K562 (cell line): ENCODE measurements around the gene PLA2G4A. TPM values are rescaled to one million over a fixed set of nuclear protein-coding genes. Genes with fewer than 3 reads are reported as not detected.
A peak's percentile ranks its signal among the peaks of the same experiment; 100 is the strongest.

Experiments
- ATAC-seq: fragments of 200-7000 bp; cut with Tn5 transposase; 3 replicates; pipeline ENCODE4 v1.9.1; 2020; ENCODE audit warnings: moderate library complexity
- BruUV-seq: library from RNA; stranded (reverse); fragments of 400-500 nt; replicated peaks from 2 replicates; lab custom pipeline; 2021; lab: Mats Ljungman, UMichigan
- CTCF ChIA-PET: fragments of 300-600 bp; formaldehyde crosslinking; extraction: SDS; loops from one replicate; lab custom pipeline; 2021; ENCODE audit warnings: low intra/inter-chr PET ratio; lab: Yijun Ruan, JAX
- POLR2A ChIA-PET: fragments of 300-600, 350-650 bp; sonication (Branson Sonifier 250); formaldehyde crosslinking; extraction: SDS; loops from one replicate; lab custom pipeline; 2021; ENCODE audit warnings: antibody characterized with exemption, inconsistent platforms; lab: Yijun Ruan, JAX
- DNase-seq, 4 experiments: peaks; one replicate each; pipeline versions ENCODE4 v3.0.0 to v3.0.0-alpha.2; 2011 to 2018; ENCODE audit warnings: low spot score in 3 of 4, mixed read lengths in 3 of 4; ENCODE audit errors: extremely low read depth in 1 of 4
- FAIRE-seq: peaks from 2 replicates; lab custom pipeline; 2011; peaks lifted over from hg19 to GRCh38; lab: Jason Lieb, UNC
- H2AFZ ChIP-seq: 2 replicates; pipeline ENCODE4 v1.6.0; 2011; ENCODE audit warnings: low read depth, low read length, control low read depth, inconsistent platforms
- H3K27ac ChIP-seq: fragments of 200-600 bp; 3 replicates; pipeline ENCODE4 v1.8.0; 2011; ENCODE audit warnings: low read depth, mild to moderate bottlenecking, control low read depth, inconsistent platforms, low read length, moderate library complexity, mixed read lengths; ENCODE audit errors: extremely low read depth
- H3K27me3 ChIP-seq, 2 experiments: fragments of 300-600 bp in 1 of 2; 2 replicates in 1 of 2; 3 replicates in 1 of 2; pipeline versions ENCODE4 v1.6.0 to v1.8.0; 2011; ENCODE audit warnings: inconsistent platforms in 2 of 2, low read length in 2 of 2, mild to moderate bottlenecking in 1 of 2, mixed read lengths in 1 of 2, moderate library complexity in 1 of 2; ENCODE audit not compliant: control insufficient read depth in 2 of 2, insufficient read depth in 2 of 2
- H3K36me3 ChIP-seq: fragments of 300-600 bp; 3 replicates; pipeline ENCODE4 v1.8.0; 2011; ENCODE audit warnings: mild to moderate bottlenecking, low read length, inconsistent platforms; ENCODE audit not compliant: control insufficient read depth, insufficient read depth
- H3K4me1 ChIP-seq, 2 experiments: fragments of 200-600 bp in 1 of 2; replicated peaks in 1 of 2; 2 replicates in 1 of 2; 3 replicates in 1 of 2; pipeline versions ENCODE4 v1.5.1 to v1.8.0; 2011; ENCODE audit warnings: inconsistent platforms in 2 of 2, low read length in 2 of 2, mild to moderate bottlenecking in 1 of 2, mixed read lengths in 1 of 2, moderate library complexity in 1 of 2; ENCODE audit not compliant: control insufficient read depth in 2 of 2, insufficient read depth in 2 of 2
- H3K4me2 ChIP-seq: 2 replicates; pipeline ENCODE4 v1.6.1; 2011; ENCODE audit warnings: low read length, control low read depth, inconsistent platforms, mixed read lengths; ENCODE audit not compliant: insufficient read depth
- H3K4me3 ChIP-seq: fragments of 200-600 bp; sonication (generic), shearing (Covaris generic); 2 replicates; pipeline ENCODE4 v1.5.1; 2016; ENCODE audit warnings: control low read depth, inconsistent platforms
- H3K79me2 ChIP-seq: fragments of 200-600 bp; 3 replicates; pipeline ENCODE4 v1.8.0; 2011; ENCODE audit warnings: low read length, inconsistent platforms; ENCODE audit not compliant: control insufficient read depth, insufficient read depth
- H3K9ac ChIP-seq, 2 experiments: 2 replicates each; pipeline versions ENCODE4 v1.6.0 to v1.6.1; 2011; ENCODE audit warnings: low read depth in 2 of 2, low read length in 2 of 2, control low read depth in 1 of 2, inconsistent platforms in 1 of 2, mild to moderate bottlenecking in 1 of 2, mixed read lengths in 1 of 2; ENCODE audit not compliant: insufficient read depth in 1 of 2
- H3K9me1 ChIP-seq: one replicate; pipeline ENCODE4 v1.6.0; 2011; ENCODE audit warnings: inconsistent platforms, mild to moderate bottlenecking, low read length, moderate library complexity; ENCODE audit not compliant: control insufficient read depth, insufficient read depth
- H3K9me3 ChIP-seq: replicated peaks from 2 replicates; pipeline ENCODE4 v1.5.1; 2011; ENCODE audit warnings: low read depth, low read length, inconsistent platforms; ENCODE audit not compliant: control insufficient read depth, insufficient read depth
- H4K20me1 ChIP-seq: replicated peaks from 2 replicates; pipeline ENCODE4 v1.6.1; 2011; ENCODE audit warnings: low read length, inconsistent platforms, mixed read lengths; ENCODE audit not compliant: control insufficient read depth, insufficient read depth
- CLOCK ChIP-seq: fragments of 250-450 bp; sonication (Bioruptor Pico); IDR thresholded peaks from 2 replicates; pipeline ENCODE4 v1.4.0; 2020; ENCODE audit warnings: mild to moderate bottlenecking, moderate library complexity, borderline replicate concordance
- FOXA3 ChIP-seq, 2 experiments: fragments of 450-650 bp in 1 of 2; sonication (generic) in 1 of 2; formaldehyde crosslinking; IDR thresholded peaks in 1 of 2; conservative IDR thresholded peaks in 1 of 2; 2 replicates each; pipeline versions ENCODE4 v1.4.0 to v1.8.0; 2020 to 2022; ENCODE audit warnings: mild to moderate bottlenecking in 2 of 2, missing genetic modification reagents in 1 of 2
- HMGN3 ChIP-seq: IDR thresholded peaks from 2 replicates; pipeline ENCODE4 v1.6.1; 2011; ENCODE audit warnings: borderline replicate concordance, low read depth, mild to moderate bottlenecking, mixed read lengths, low read length; ENCODE audit not compliant: insufficient read length; ENCODE audit errors: extremely low read depth
- MAFG ChIP-seq: fragments of 450-650 bp; conservative IDR thresholded peaks from 2 replicates; pipeline ENCODE4 v1.6.1; 2016; ENCODE audit warnings: missing genetic modification characterization, missing compliant biosample characterization
- NFE2 ChIP-seq: IDR thresholded peaks from 2 replicates; pipeline ENCODE4 v1.6.1; 2014; ENCODE audit warnings: antibody characterized with exemption, low read depth
- ZC3H4 ChIP-seq: sonication (generic); formaldehyde crosslinking; IDR thresholded peaks from 2 replicates; pipeline ENCODE4 v1.9.0; 2021; ENCODE audit warnings: missing genetic modification reagents, borderline replicate concordance
- ZNF174 ChIP-seq: fragments of 250-450 bp; sonication (Bioruptor Pico); IDR thresholded peaks from 2 replicates; pipeline ENCODE4 v1.4.0; 2020; ENCODE audit warnings: mild to moderate bottlenecking
- WGBS: fragments of 100-300 bp; shearing (Covaris generic); methylation state at CpG from one replicate; pipeline ENCODE4 v1.1.6; 2016; ENCODE audit warnings: low coverage, mixed read lengths; ENCODE audit not compliant: insufficient coverage; ENCODE audit errors: missing lambda C conversion rate; 5-methylcytosine and 5-hydroxymethylcytosine counted together
- in situ Hi-C: fragments of 300-500 bp; cut with MboI; formaldehyde crosslinking; loops from 4 replicates; pipeline ENCODE4 v1.15.0; 2018; ENCODE audit warnings: inconsistent platforms, mixed read lengths
- intact Hi-C: fragments of 100-400 bp; cut with micrococcal nuclease; formaldehyde crosslinking; loops from 2 replicates; pipeline ENCODE4 v1.14.2; 2022
- polyA plus RNA-seq, 8 experiments: library from polyadenylated mRNA; depleted of rRNA in 4 of 8; stranded (reverse) in 5 of 8; unstranded in 3 of 8; fragments of >200 nt; fragmentation: Nextera tagmentation in 2 of 8; fragmentation: Illumina TruSeq in 1 of 8; extraction: Ambion mirVana in 2 of 8; extraction: Trizol in 1 of 8; gene quantifications; 2 replicates each; pipeline versions ENCODE4 v1.2.1 to v1.2.3, GENCODE V29; 2011 to 2014; ENCODE audit warnings: inconsistent platforms in 1 of 8, missing spikeins in 1 of 8
- total RNA-seq, 7 experiments: library from RNA; depleted of rRNA in 6 of 7; stranded (reverse); fragments of >200 nt in 6 of 7; fragmentation: Illumina TruSeq in 2 of 7; extraction: Trizol in 2 of 7; gene quantifications; 2 replicates each; pipeline versions ENCODE4 v1.2.1 to v1.2.3, GENCODE V29; 2011 to 2021; ENCODE audit warnings: low replicate concordance in 1 of 7
- TF ChIP-seq, protein P1 (sequence below), 2 experiments: fragments of 450-650 bp in 1 of 2; IDR thresholded peaks; 2 replicates each; pipeline ENCODE4 v1.6.1; 2011 to 2017; ENCODE audit warnings: low read depth in 2 of 2, antibody characterized with exemption in 1 of 2, borderline replicate concordance in 1 of 2, low read length in 1 of 2, mild to moderate bottlenecking in 1 of 2, mixed read lengths in 1 of 2; ENCODE audit not compliant: control insufficient read depth in 1 of 2

PLA2G4A gene
- total and polyA plus RNA-seq, 9 of the 15 experiments (the other 6 are each of a cell fraction or from before 2014, with no cell fraction given): 0.04 to 0.71 (median 0.22) TPM; not detected in 4

DNA sequence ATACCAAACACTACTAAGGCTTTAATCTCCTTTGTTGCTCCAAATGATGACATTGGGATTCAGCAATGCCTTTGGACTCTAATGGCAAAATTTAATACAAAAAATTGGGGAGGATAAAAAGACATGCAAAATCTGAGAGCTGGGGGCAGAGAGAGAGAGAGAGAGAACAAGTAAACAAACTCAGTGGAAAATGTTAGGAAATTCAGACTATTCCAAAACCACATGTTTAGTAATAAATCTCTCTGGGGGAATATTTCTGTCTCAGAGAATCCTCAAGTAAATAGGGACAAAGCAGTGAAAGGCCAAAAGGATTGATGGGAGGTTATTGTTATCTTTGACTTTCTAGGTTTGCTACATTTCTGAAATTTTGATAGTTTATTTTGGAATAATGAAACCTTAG lies 65.7 kb downstream of the PLA2G4A start (continued):
- TF ChIP-seq, protein P1, sequence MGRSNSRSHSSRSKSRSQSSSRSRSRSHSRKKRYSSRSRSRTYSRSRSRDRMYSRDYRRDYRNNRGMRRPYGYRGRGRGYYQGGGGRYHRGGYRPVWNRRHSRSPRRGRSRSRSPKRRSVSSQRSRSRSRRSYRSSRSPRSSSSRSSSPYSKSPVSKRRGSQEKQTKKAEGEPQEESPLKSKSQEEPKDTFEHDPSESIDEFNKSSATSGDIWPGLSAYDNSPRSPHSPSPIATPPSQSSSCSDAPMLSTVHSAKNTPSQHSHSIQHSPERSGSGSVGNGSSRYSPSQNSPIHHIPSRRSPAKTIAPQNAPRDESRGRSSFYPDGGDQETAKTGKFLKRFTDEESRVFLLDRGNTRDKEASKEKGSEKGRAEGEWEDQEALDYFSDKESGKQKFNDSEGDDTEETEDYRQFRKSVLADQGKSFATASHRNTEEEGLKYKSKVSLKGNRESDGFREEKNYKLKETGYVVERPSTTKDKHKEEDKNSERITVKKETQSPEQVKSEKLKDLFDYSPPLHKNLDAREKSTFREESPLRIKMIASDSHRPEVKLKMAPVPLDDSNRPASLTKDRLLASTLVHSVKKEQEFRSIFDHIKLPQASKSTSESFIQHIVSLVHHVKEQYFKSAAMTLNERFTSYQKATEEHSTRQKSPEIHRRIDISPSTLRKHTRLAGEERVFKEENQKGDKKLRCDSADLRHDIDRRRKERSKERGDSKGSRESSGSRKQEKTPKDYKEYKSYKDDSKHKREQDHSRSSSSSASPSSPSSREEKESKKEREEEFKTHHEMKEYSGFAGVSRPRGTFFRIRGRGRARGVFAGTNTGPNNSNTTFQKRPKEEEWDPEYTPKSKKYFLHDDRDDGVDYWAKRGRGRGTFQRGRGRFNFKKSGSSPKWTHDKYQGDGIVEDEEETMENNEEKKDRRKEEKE (IDR thresholded peaks at IDR 0.05; ENCODE audit: borderline replicate concordance in 1 of 2, control insufficient read depth in 1 of 2, low read depth in 2 of 2, low read length in 1 of 2): no peak
- TF ChIP-seq FOXA3 (CRISPR knock-in tag; conservative IDR thresholded peaks at IDR 0.05 in 1 of 2, IDR thresholded peaks at IDR 0.05 in 1 of 2): no peak
- TF ChIP-seq ZC3H4: no peak
- TF ChIP-seq, all 486 proteins: peak for 0

- Histone ChIP-seq H3K9ac (no peak overlapping the region), H3K4me1 (no peaks in the 10 kb centered on the region), H3K4me2 (no peak overlapping the region), H3K9me1 (no peaks in the 10 kb centered on the region), H3K27ac (no peak overlapping the region), H4K20me1 (no peaks in the 10 kb centered on the region), H3K27me3 (no peaks in the 10 kb centered on the region), H3K79me2 (no peaks in the 10 kb centered on the region), H3K4me3 (no peak overlapping the region), H3K9me3 (no peaks in the 10 kb centered on the region), H2AFZ (no peak overlapping the region), H3K36me3 (no peaks in the 10 kb centered on the region)
- CTCF ChIA-PET: no interaction called here
- POLR2A ChIA-PET: no interaction called here
- 0% methylated on average over 1 of the region's 1 CpG for WGBS
- no peak for DNase-seq
- intact Hi-C loops: no loop called here
- in situ Hi-C loops: loop anchor here (10.0 kb wide), 1 partner anchor 1399 kb away; no protein-coding TSS in a partner anchor
- no peak for TF ChIP-seq ZNF174 (CRISPR knock-in tag)
- TF ChIP-seq MAFG: 0 out of 2 replicates have a peak, but pooled peaks have one; percentile 25
- TF ChIP-seq CLOCK (CRISPR knock-in tag): no peak
- peak; percentile 24; the same call in 1 of the 2 replicates for TF ChIP-seq NFE2
- TF ChIP-seq HMGN3: no peak
- no TSS peak for BruUV-seq
- FAIRE-seq: no peak
- no peak for ATAC-seq
These were observed 67.5 kb downstream of the PLA2G4A start for GRCh38 chr1:186896211-186896610.
